ENCODE results near the gene SLC12A7. TPM values are rescaled to one million over a fixed set of nuclear protein-coding genes. Genes with fewer than 3 reads are reported as not detected.

Gene SLC12A7
- total and polyA plus RNA-seq, 2 donors (not counting 1 experiment from before 2014, with no cell fraction given): 2.9 to 23.9 TPM

GRCh38 chr5:1012900-1013237 lies 99.0 kb downstream of the SLC12A7 start:
- Histone ChIP-seq H3K36me3 (ENCODE audit: control insufficient read depth, insufficient read depth, low read length) (no peaks in the 10 kb centered on the region), H3K4me2 (ENCODE audit: extremely low read depth, insufficient read depth, low read length) (no peak overlapping the region), H3K4me1 (ENCODE audit: control insufficient read depth, extremely low read depth, insufficient read depth, low read length) (no peaks in the 10 kb centered on the region), H3K9me3 (ENCODE audit: control insufficient read depth, insufficient read depth, low read depth, low read length) (no peaks in the 10 kb centered on the region), H3K79me2 (ENCODE audit: control insufficient read depth, insufficient read depth, low read length) (no peaks in the 10 kb centered on the region), H3K4me3 (replicated peaks in 1 of 4; ENCODE audit: control extremely low read depth in 1 of 4, insufficient read depth in 1 of 4, low read depth in 3 of 4, low read length in 4 of 4) (no peak overlapping the region), H3K9ac (ENCODE audit: insufficient read depth, low read length) (no peak overlapping the region), H3K27ac (ENCODE audit: insufficient read depth, low read length) (no peak overlapping the region), H3K27me3 (ENCODE audit: control insufficient read depth, insufficient read depth, low read length) (peaks cover 22% of the 10 kb centered on the region), H4K20me1 (ENCODE audit: control insufficient read depth, extremely low read depth, insufficient read depth, low read length) (no peaks in the 10 kb centered on the region), H2AFZ (ENCODE audit: low read length) (no peak overlapping the region)
- no peak for DNase-seq (ENCODE audit: low read depth in 2 of 2)
- TF ChIP-seq EZH2 (IDR thresholded peaks at IDR 0.05; ENCODE audit: low read length, missing control alignments) (no peak), CTCF (conservative IDR thresholded peaks at IDR 0.05 in 1 of 2, IDR thresholded peaks at IDR 0.05 in 1 of 2; ENCODE audit: low read depth in 1 of 2, low read length in 2 of 2) (no peak)

GRCh38 chr5:1012313-1012841 lies 99.5 kb downstream of the SLC12A7 start:
- H3K27me3 ChIP-seq (ENCODE audit: control insufficient read depth, insufficient read depth, low read length): peaks cover 26% of the 10 kb centered on the region
- no peaks in the 10 kb centered on the region for H3K36me3 ChIP-seq (ENCODE audit: control insufficient read depth, insufficient read depth, low read length)

GRCh38 chr5:1011741-1012312 lies 100.0 kb downstream of the SLC12A7 start:
- no peak overlapping the region for H3K4me3 ChIP-seq (replicated peaks in 1 of 4; ENCODE audit: control extremely low read depth in 1 of 4, insufficient read depth in 1 of 4, low read depth in 3 of 4, low read length in 4 of 4)
- H3K9ac ChIP-seq (ENCODE audit: insufficient read depth, low read length): no peak overlapping the region
- TF ChIP-seq CTCF (conservative IDR thresholded peaks at IDR 0.05 in 1 of 2, IDR thresholded peaks at IDR 0.05 in 1 of 2; ENCODE audit: low read depth in 1 of 2, low read length in 2 of 2) (no peak), EZH2 (IDR thresholded peaks at IDR 0.05; ENCODE audit: low read length, missing control alignments) (no peak)
- DNase-seq (ENCODE audit: low read depth in 2 of 2): no peak
- H2AFZ ChIP-seq (ENCODE audit: low read length): no peak overlapping the region
- H3K9me3 ChIP-seq (ENCODE audit: control insufficient read depth, insufficient read depth, low read depth, low read length): no peaks in the 10 kb centered on the region
- H3K36me3 ChIP-seq (ENCODE audit: control insufficient read depth, insufficient read depth, low read length): no peaks in the 10 kb centered on the region
- no peaks in the 10 kb centered on the region for H3K79me2 ChIP-seq (ENCODE audit: control insufficient read depth, insufficient read depth, low read length)
- peaks cover 26% of the 10 kb centered on the region for H3K27me3 ChIP-seq (ENCODE audit: control insufficient read depth, insufficient read depth, low read length)
- no peak overlapping the region for H3K27ac ChIP-seq (ENCODE audit: insufficient read depth, low read length)
- H4K20me1 ChIP-seq (ENCODE audit: control insufficient read depth, extremely low read depth, insufficient read depth, low read length): no peaks in the 10 kb centered on the region
- no peaks in the 10 kb centered on the region for H3K4me1 ChIP-seq (ENCODE audit: control insufficient read depth, extremely low read depth, insufficient read depth, low read length)
- H3K4me2 ChIP-seq (ENCODE audit: extremely low read depth, insufficient read depth, low read length): no peak overlapping the region

More at GRCh38 chr5:1012313-1012841, 99.5 kb downstream of the SLC12A7 start:
- Histone ChIP-seq H3K4me3 (replicated peaks in 1 of 4; ENCODE audit: control extremely low read depth in 1 of 4, insufficient read depth in 1 of 4, low read depth in 3 of 4, low read length in 4 of 4) (no peak overlapping the region), H3K9me3 (ENCODE audit: control insufficient read depth, insufficient read depth, low read depth, low read length) (no peaks in the 10 kb centered on the region), H3K4me1 (ENCODE audit: control insufficient read depth, extremely low read depth, insufficient read depth, low read length) (no peaks in the 10 kb centered on the region), H2AFZ (ENCODE audit: low read length) (no peak overlapping the region), H4K20me1 (ENCODE audit: control insufficient read depth, extremely low read depth, insufficient read depth, low read length) (no peaks in the 10 kb centered on the region), H3K27ac (ENCODE audit: insufficient read depth, low read length) (no peak overlapping the region), H3K79me2 (ENCODE audit: control insufficient read depth, insufficient read depth, low read length) (no peaks in the 10 kb centered on the region), H3K9ac (ENCODE audit: insufficient read depth, low read length) (no peak overlapping the region), H3K4me2 (ENCODE audit: extremely low read depth, insufficient read depth, low read length) (no peak overlapping the region)
- no peak for TF ChIP-seq CTCF (conservative IDR thresholded peaks at IDR 0.05 in 1 of 2, IDR thresholded peaks at IDR 0.05 in 1 of 2; ENCODE audit: low read depth in 1 of 2, low read length in 2 of 2)
- TF ChIP-seq EZH2 (IDR thresholded peaks at IDR 0.05; ENCODE audit: low read length, missing control alignments): no peak
- no peak for DNase-seq (ENCODE audit: low read depth in 2 of 2)
